ENCODE results near the gene S1PR5.
"Not testable (repeated sequence)": the region's sequence is repeated elsewhere in the genome, so short reads cannot be mapped to it uniquely, and the experiment has no call there.

The S1PR5 gene

GRCh38 chr19:10517361-10517759 is at the start of gene S1PR5:
Gene S1PR5, minus strand, starts transcription at chr19:10517447. Its CDS starts 2,436 bp downstream, at chr19:10515011.
- no peak for DNase-seq

- DNase-seq: peak; percentile 50
These were observed 49.6 kb upstream of the S1PR5 start for GRCh38 chr19:10566658-10567410.

GRCh38 chr19:10566408-10566657 is 49.1 kb upstream of the S1PR5 start:
- no peak for DNase-seq

- DNase-seq: peak; percentile 97
These were observed 48.5 kb upstream of the S1PR5 start, which contains the start of gene KRI1 for GRCh38 chr19:10565567-10566407. Gene KRI1, minus strand, starts transcription at chr19:10566010. Its CDS starts 11 bp downstream, at chr19:10565999.

GRCh38 chr19:10565028-10565566 is 47.9 kb upstream of the S1PR5 start:
- DNase-seq: peak; percentile 63

- DNase-seq: no peak
These were observed 45.4 kb upstream of the S1PR5 start for GRCh38 chr19:10562609-10563008.

GRCh38 chr19:10560154-10560553 is 42.9 kb upstream of the S1PR5 start:
- no peak for DNase-seq

GRCh38 chr19:10557603-10558197 is 40.5 kb upstream of the S1PR5 start:
- DNase-seq: no peak

GRCh38 chr19:10555610-10555973 is 38.3 kb upstream of the S1PR5 start:
- no peak for DNase-seq

- no peak for DNase-seq
These were observed 37.7 kb upstream of the S1PR5 start for GRCh38 chr19:10554760-10555609.

GRCh38 chr19:10553943-10554381 is 36.7 kb upstream of the S1PR5 start:
- peak; percentile 31 for DNase-seq

GRCh38 chr19:10553087-10553667 is 35.9 kb upstream of the S1PR5 start:
- no peak for DNase-seq

GRCh38 chr19:10552510-10553053 is 35.3 kb upstream of the S1PR5 start:
- DNase-seq: peak; percentile 41

- peak; percentile 47 for DNase-seq
These were observed 34.6 kb upstream of the S1PR5 start for GRCh38 chr19:10551698-10552301.

GRCh38 chr19:10551006-10551405 is 33.8 kb upstream of the S1PR5 start:
- not testable (repeated sequence) for DNase-seq

GRCh38 chr19:10550336-10550735 is 33.1 kb upstream of the S1PR5 start:
- no peak for DNase-seq

GRCh38 chr19:10549733-10550132 is 32.5 kb upstream of the S1PR5 start:
- DNase-seq: no peak

GRCh38 chr19:10548746-10549276 is 31.6 kb upstream of the S1PR5 start:
- DNase-seq: no peak

GRCh38 chr19:10546817-10547216 is 29.6 kb upstream of the S1PR5 start:
- DNase-seq: no peak

GRCh38 chr19:10544753-10545251 is 27.6 kb upstream of the S1PR5 start:
- DNase-seq: no peak

- no peak for DNase-seq
These were observed 27.1 kb upstream of the S1PR5 start for GRCh38 chr19:10544242-10544752.
